Measurements from ENCODE around the gene KANSL1. TPM values are rescaled to one million over a fixed set of nuclear protein-coding genes. Genes with fewer than 3 reads are reported as not detected.

KANSL1 gene
- total and polyA plus RNA-seq, 10 of the 15 experiments (the other 5 are each of a cell fraction or from before 2014, with no cell fraction given), result 4.7 to 60.6 (median 28.0) TPM

GRCh38 chr17:46193626-46194392 lies 580 bp upstream of the KANSL1 start:
- peaks cover 32% of the 10 kb centered on the region for H3K4me1 ChIP-seq (ENCODE audit: control insufficient read depth, insufficient read depth, low read length)
- no peak for TF ChIP-seq FOXM1 (IDR thresholded peaks at IDR 0.05; ENCODE audit: low read depth, low read length)
- no peak for TF ChIP-seq ZNF274 (IDR thresholded peaks at IDR 0.05; ENCODE audit: insufficient read depth, insufficient read length)
- TF ChIP-seq ZNF687 (IDR thresholded peaks at IDR 0.05), result no peak
- TF ChIP-seq MTA2 (IDR thresholded peaks at IDR 0.05; ENCODE audit: low read depth), result no peak
- peak; percentile 94 for TF ChIP-seq MXI1 (IDR thresholded peaks at IDR 0.05; ENCODE audit: low read depth, low read length)
- TF ChIP-seq RELA (IDR thresholded peaks at IDR 0.05; ENCODE audit: borderline replicate concordance, partially characterized antibody), result peak; percentile 65
- no peak; the same call in 1 of the 2 replicates for TF ChIP-seq ZBTB33 (IDR thresholded peaks at IDR 0.05)
- TF ChIP-seq SIN3A (IDR thresholded peaks at IDR 0.05; ENCODE audit: low read depth, low read length), result peak; percentile 61
- no peak for TF ChIP-seq BCLAF1 (IDR thresholded peaks at IDR 0.05)
- TF ChIP-seq MTA3 (IDR thresholded peaks at IDR 0.05; ENCODE audit: borderline replicate concordance, low read length), result no peak

More at GRCh38 chr17:46193626-46194392, 580 bp upstream of the KANSL1 start:
- H3K27ac ChIP-seq (ENCODE audit: control insufficient read depth, insufficient read depth), result peak overlapping the region; percentile 98
- ChIA-PET POLR2A (interaction anchor here (0.7 to 2.1 kb wide), 7 partner anchors 9 to 93 kb away, joined by 3 to 11 read pairs (median 3); no protein-coding TSS in a partner anchor), CTCF (interaction anchor here (1.0 to 3.2 kb wide), 13 partner anchors 11 to 148 kb away, joined by 3 to 39 read pairs (median 8); no protein-coding TSS in a partner anchor), SMC1A (ENCODE audit: uncharacterized antibody, unreplicated experiment) (interaction anchor here (1.0 to 2.3 kb wide), 7 partner anchors 15 to 103 kb away, joined by 3 to 20 read pairs (median 5); no protein-coding TSS in a partner anchor), RAD21 (ENCODE audit: unreplicated experiment) (interaction anchor here (0.8 to 2.7 kb wide), 15 partner anchors 13 to 619 kb away, joined by 3 to 16 read pairs (median 5); no protein-coding TSS in a partner anchor)
- H3K36me3 ChIP-seq (ENCODE audit: control insufficient read depth in 2 of 2, insufficient read depth in 2 of 2, low read length in 1 of 2), result no peaks in the 10 kb centered on the region; a peak in 1 of 4 replicates
- H2AFZ ChIP-seq (ENCODE audit: control insufficient read depth, low read depth, low read length), result peak overlapping the region; percentile 86
- FAIRE-seq (no peak), ATAC-seq (peak; percentile 90), DNase-seq (ENCODE audit: low read depth, low spot score) (peak; percentile 88)
- H3K27me3 ChIP-seq (replicated peaks in 1 of 2; ENCODE audit: control insufficient read depth in 2 of 2, insufficient read depth in 2 of 2, low read length in 1 of 2), result no peaks in the 10 kb centered on the region
- peaks cover 87% of the 10 kb centered on the region for H3K79me2 ChIP-seq (ENCODE audit: control insufficient read depth, insufficient read depth, low read length)
- peak overlapping the region; percentile 100 for H3K4me2 ChIP-seq (ENCODE audit: control insufficient read depth, insufficient read depth)
- peak overlapping the region; percentile 84 for H3K9ac ChIP-seq (ENCODE audit: control insufficient read depth, insufficient read depth, low read length)
- in situ Hi-C loops (cut with MboI) (no loop called here), intact Hi-C loops (cut with micrococcal nuclease; ENCODE audit: unreplicated experiment) (loop anchor here (2.0 to 5.0 kb wide), 2 partner anchors 71 to 92 kb away; no protein-coding TSS in a partner anchor)
- H4K20me1 ChIP-seq (ENCODE audit: control insufficient read depth, insufficient read depth), result no peaks in the 10 kb centered on the region
- H3K9me3 ChIP-seq (replicated peaks; ENCODE audit: control insufficient read depth, insufficient read depth, low read length), result no peaks in the 10 kb centered on the region; the same call in 2 of the 3 replicates
- BruUV-seq (replicated peaks), result no TSS peak
- WGBS (ENCODE audit: insufficient coverage, insufficient replicate concordance, low lambda C conversion rate, missing lambda C conversion rate), result under 1% methylated on average over 60 of the region's 60 CpGs
- peak overlapping the region; percentile 87 for H3K4me3 ChIP-seq
